SK-N-SH (cell line): Measurements from ENCODE around the gene KIZ.

Experiments used
- CHD2 ChIP-seq: fragments of 150-350 bp; IDR thresholded peaks from 2 replicates; pipeline ENCODE4 v1.6.1; 2018; ENCODE audit warnings: low read length; ENCODE audit not compliant: partially characterized antibody
- EP300 ChIP-seq, 2 experiments: IDR thresholded peaks; 2 replicates each; pipeline versions ENCODE4 v1.4.0 to v1.6.1; 2012; ENCODE audit warnings: borderline replicate concordance in 1 of 2, low read depth in 1 of 2, low read length in 1 of 2
- EZH2phosphoT487 ChIP-seq: fragments of 200-600 bp; sonication (generic); IDR thresholded peaks from 2 replicates; pipeline ENCODE4 v1.6.1; 2017; ENCODE audit warnings: low read depth, mixed run types, mild to moderate bottlenecking, antibody characterized with exemption, moderate library complexity, borderline replicate concordance
- GABPA ChIP-seq: IDR thresholded peaks from 2 replicates; pipeline ENCODE4 v1.4.0; 2012; ENCODE audit warnings: low read depth, mild to moderate bottlenecking
- POLR2AphosphoS5 ChIP-seq: IDR thresholded peaks from 2 replicates; pipeline ENCODE4 v1.6.1; 2012; ENCODE audit warnings: low read depth, low read length
- RAD21 ChIP-seq: IDR thresholded peaks from 2 replicates; pipeline ENCODE4 v1.6.1; 2012; ENCODE audit warnings: mild to moderate bottlenecking, low read length
- RFX5 ChIP-seq: IDR thresholded peaks from 2 replicates; pipeline ENCODE4 v1.6.1; 2012; ENCODE audit warnings: mild to moderate bottlenecking, improper control_type of control experiment, low read length
- TF ChIP-seq, protein P1 (sequence below): fragments of 200-600 bp; sonication (generic); IDR thresholded peaks from 2 replicates; pipeline ENCODE4 v1.6.1; 2017; ENCODE audit warnings: antibody characterized with exemption, mild to moderate bottlenecking, moderate library complexity
- TF ChIP-seq, protein P2 (sequence below): fragments of 150-350 bp; IDR thresholded peaks from 2 replicates; pipeline ENCODE4 v1.6.1; 2017; ENCODE audit warnings: antibody characterized with exemption, low read length, low read depth, borderline replicate concordance
- TF ChIP-seq, protein P3 (sequence below): IDR thresholded peaks from 2 replicates; pipeline ENCODE4 v1.4.0; 2012; ENCODE audit warnings: low read depth, borderline replicate concordance
- TF ChIP-seq, protein P4 (sequence below): IDR thresholded peaks from 2 replicates; pipeline ENCODE4 v1.6.1; 2012; ENCODE audit warnings: mild to moderate bottlenecking, low read depth, low read length, moderate library complexity

DNA sequence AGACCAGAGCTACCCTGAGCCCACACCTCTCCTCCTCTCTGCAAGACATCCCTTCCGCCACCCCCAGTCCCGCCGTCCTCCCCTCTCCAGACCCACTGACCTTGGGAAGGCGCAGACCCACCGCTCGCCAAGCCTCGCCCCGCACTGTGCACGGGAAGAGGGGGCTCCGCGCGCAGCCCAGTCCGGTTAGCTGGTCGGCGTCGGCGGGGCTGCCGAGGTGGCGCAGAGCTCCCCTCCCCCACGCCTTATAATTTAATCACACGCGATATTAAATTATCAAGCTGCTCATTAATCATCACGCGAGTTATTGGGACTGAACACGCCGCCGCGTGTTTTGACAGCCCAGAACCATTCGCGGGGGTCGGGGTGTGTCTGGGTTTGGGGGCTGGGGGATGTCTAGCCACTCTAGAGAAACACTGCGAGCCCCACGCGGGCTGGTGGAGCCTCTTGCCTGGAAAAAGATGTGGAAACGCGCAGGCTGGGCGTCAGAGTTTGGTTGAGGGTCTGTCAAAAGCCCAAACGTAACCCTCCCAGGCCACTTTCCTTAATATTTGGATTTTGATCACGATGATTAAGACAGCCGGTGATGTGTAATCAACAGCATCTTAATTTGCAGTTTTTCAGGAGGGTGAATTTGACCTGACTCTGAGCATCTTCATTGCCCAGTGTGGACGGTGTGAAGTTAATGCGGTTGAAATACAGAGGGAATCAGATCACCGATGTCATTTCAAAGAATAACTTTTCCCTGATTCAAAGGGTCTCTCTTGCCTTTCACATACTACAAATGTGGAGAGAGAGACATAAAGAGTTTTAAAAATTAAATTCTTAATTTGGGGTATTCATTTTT lies 19.5 kb upstream of the KIZ start, which contains the start of gene LINC00237:
- TF ChIP-seq RAD21 (no peak), EP300 (IDR thresholded peaks at IDR 0.05; ENCODE audit: borderline replicate concordance in 1 of 2, low read depth in 1 of 2, low read length in 1 of 2) (no peak), GABPA (no peak), RFX5 (no peak), EZH2phosphoT487 (no peak), CHD2 (no peak), POLR2AphosphoS5 (no peak)
- TF ChIP-seq, protein P1, sequence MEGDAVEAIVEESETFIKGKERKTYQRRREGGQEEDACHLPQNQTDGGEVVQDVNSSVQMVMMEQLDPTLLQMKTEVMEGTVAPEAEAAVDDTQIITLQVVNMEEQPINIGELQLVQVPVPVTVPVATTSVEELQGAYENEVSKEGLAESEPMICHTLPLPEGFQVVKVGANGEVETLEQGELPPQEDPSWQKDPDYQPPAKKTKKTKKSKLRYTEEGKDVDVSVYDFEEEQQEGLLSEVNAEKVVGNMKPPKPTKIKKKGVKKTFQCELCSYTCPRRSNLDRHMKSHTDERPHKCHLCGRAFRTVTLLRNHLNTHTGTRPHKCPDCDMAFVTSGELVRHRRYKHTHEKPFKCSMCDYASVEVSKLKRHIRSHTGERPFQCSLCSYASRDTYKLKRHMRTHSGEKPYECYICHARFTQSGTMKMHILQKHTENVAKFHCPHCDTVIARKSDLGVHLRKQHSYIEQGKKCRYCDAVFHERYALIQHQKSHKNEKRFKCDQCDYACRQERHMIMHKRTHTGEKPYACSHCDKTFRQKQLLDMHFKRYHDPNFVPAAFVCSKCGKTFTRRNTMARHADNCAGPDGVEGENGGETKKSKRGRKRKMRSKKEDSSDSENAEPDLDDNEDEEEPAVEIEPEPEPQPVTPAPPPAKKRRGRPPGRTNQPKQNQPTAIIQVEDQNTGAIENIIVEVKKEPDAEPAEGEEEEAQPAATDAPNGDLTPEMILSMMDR: no peak
- TF ChIP-seq, protein P2, sequence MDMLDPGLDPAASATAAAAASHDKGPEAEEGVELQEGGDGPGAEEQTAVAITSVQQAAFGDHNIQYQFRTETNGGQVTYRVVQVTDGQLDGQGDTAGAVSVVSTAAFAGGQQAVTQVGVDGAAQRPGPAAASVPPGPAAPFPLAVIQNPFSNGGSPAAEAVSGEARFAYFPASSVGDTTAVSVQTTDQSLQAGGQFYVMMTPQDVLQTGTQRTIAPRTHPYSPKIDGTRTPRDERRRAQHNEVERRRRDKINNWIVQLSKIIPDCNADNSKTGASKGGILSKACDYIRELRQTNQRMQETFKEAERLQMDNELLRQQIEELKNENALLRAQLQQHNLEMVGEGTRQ: no peak
- TF ChIP-seq, protein P3, sequence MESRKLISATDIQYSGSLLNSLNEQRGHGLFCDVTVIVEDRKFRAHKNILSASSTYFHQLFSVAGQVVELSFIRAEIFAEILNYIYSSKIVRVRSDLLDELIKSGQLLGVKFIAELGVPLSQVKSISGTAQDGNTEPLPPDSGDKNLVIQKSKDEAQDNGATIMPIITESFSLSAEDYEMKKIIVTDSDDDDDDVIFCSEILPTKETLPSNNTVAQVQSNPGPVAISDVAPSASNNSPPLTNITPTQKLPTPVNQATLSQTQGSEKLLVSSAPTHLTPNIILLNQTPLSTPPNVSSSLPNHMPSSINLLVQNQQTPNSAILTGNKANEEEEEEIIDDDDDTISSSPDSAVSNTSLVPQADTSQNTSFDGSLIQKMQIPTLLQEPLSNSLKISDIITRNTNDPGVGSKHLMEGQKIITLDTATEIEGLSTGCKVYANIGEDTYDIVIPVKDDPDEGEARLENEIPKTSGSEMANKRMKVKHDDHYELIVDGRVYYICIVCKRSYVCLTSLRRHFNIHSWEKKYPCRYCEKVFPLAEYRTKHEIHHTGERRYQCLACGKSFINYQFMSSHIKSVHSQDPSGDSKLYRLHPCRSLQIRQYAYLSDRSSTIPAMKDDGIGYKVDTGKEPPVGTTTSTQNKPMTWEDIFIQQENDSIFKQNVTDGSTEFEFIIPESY: no peak
- TF ChIP-seq, protein P4, sequence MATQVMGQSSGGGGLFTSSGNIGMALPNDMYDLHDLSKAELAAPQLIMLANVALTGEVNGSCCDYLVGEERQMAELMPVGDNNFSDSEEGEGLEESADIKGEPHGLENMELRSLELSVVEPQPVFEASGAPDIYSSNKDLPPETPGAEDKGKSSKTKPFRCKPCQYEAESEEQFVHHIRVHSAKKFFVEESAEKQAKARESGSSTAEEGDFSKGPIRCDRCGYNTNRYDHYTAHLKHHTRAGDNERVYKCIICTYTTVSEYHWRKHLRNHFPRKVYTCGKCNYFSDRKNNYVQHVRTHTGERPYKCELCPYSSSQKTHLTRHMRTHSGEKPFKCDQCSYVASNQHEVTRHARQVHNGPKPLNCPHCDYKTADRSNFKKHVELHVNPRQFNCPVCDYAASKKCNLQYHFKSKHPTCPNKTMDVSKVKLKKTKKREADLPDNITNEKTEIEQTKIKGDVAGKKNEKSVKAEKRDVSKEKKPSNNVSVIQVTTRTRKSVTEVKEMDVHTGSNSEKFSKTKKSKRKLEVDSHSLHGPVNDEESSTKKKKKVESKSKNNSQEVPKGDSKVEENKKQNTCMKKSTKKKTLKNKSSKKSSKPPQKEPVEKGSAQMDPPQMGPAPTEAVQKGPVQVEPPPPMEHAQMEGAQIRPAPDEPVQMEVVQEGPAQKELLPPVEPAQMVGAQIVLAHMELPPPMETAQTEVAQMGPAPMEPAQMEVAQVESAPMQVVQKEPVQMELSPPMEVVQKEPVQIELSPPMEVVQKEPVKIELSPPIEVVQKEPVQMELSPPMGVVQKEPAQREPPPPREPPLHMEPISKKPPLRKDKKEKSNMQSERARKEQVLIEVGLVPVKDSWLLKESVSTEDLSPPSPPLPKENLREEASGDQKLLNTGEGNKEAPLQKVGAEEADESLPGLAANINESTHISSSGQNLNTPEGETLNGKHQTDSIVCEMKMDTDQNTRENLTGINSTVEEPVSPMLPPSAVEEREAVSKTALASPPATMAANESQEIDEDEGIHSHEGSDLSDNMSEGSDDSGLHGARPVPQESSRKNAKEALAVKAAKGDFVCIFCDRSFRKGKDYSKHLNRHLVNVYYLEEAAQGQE: no peak
